Measurements from ENCODE around the gene ECSCR.

ECSCR gene

DNA sequence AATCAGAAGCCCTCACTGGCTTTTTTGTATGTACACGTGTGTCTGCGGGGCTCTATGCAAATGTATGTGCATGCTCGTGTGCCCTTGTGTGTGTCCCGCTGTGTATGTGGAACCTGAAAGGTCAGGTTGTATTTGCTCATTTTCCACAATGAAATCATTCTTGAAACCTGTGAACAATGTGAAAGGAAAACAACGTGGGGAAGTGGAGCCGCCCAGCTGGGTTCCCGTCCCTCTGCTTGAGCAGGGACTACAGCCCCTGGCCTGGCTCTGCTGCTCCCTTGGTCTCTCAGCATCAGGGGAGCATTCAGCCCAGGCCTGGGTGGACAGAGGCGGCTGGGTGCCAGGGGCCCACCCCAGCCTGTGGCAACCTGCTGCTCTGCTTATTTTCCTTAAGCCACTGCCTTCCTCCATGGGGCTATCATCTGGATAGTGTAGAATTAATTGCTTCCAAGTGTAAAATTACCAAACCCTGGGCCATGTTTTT, 3.0 kb downstream of the ECSCR start:
- no peaks in the 10 kb centered on the region for H3K27me3 ChIP-seq (ENCODE audit: control insufficient read depth in 2 of 2, insufficient read depth in 2 of 2, low read length in 2 of 2)
- H3K9ac ChIP-seq (ENCODE audit: low read depth in 1 of 2, low read length in 2 of 2), result no peak overlapping the region
- peak overlapping the region; percentile 49 to 53 for H3K27ac ChIP-seq (ENCODE audit: low read depth in 2 of 2, low read length in 2 of 2)
- H3K4me1 ChIP-seq (ENCODE audit: control insufficient read depth in 2 of 2, insufficient read depth in 2 of 2, low read length in 2 of 2), result peaks cover 10 to 13% of the 10 kb centered on the region in 2 donors
- H3K9me3 ChIP-seq (ENCODE audit: control insufficient read depth in 2 of 2, low read length in 2 of 2), result no peaks in the 10 kb centered on the region
- H3K36me3 ChIP-seq (ENCODE audit: control insufficient read depth in 2 of 2, insufficient read depth in 2 of 2, low read length in 2 of 2), result no peaks in the 10 kb centered on the region
- peak overlapping the region in 1 of 2 donors; percentile 7 for H3K4me3 ChIP-seq (ENCODE audit: low read length in 2 of 2)

DNA sequence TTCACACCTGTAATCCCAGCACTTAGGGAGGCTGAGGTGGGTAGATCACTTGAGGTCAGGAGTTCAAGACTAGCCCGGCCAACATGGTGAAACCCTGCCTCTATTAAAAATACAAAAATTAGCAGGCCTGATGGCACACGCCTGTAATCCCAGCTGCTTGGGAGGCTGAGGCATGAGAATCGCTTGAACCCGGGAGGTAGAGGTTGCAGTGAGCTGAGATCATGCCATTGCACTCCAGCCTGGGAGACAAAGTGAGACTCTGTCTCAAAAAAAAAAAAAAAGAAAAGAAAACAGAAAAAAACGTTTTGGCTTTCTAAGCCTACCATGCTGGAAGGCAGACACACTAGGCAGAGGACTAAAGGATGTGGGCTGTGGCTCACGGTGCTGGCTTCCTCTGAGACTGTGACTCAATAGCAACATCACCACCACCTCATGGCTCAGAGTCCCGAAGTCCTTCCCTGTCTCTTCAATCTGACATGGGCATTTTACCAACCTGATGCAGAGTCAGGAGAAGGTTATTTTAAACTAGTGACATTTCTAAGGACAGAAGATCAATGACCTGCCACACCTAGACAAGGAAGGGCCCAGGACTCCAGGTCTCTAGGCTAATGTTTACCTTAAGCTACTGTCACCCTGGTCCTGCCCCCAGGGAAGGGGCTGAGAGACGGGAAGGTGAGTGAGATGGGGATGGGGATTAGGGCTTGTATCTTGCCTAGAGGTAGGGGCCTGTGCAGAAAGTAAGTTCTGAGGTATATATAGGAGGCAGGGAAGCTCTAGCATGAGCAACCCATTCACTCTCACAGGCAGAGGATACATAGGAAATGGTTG, 3.7 kb downstream of the ECSCR start:
- H3K36me3 ChIP-seq (ENCODE audit: control insufficient read depth in 2 of 2, insufficient read depth in 2 of 2, low read length in 2 of 2), result no peaks in the 10 kb centered on the region
- H3K9me3 ChIP-seq (ENCODE audit: control insufficient read depth in 2 of 2, low read length in 2 of 2), result no peaks in the 10 kb centered on the region
- H3K27me3 ChIP-seq (ENCODE audit: control insufficient read depth in 2 of 2, insufficient read depth in 2 of 2, low read length in 2 of 2), result no peaks in the 10 kb centered on the region
- peak overlapping the region in 1 of 2 donors; percentile 5 for H3K4me3 ChIP-seq (ENCODE audit: low read length in 2 of 2)
- H3K4me1 ChIP-seq (ENCODE audit: control insufficient read depth in 2 of 2, insufficient read depth in 2 of 2, low read length in 2 of 2), result peaks cover 10 to 13% of the 10 kb centered on the region in 2 donors
- peak overlapping the region in 1 of 2 donors; percentile 11 for H3K9ac ChIP-seq (ENCODE audit: low read depth in 1 of 2, low read length in 2 of 2)
- peak overlapping the region; percentile 49 to 53 for H3K27ac ChIP-seq (ENCODE audit: low read depth in 2 of 2, low read length in 2 of 2)

- Histone ChIP-seq H3K4me1 (ENCODE audit: control insufficient read depth in 2 of 2, insufficient read depth in 2 of 2, low read length in 2 of 2) (peaks cover 10 to 13% of the 10 kb centered on the region in 2 donors), H3K9ac (ENCODE audit: low read depth in 1 of 2, low read length in 2 of 2) (no peak overlapping the region), H3K9me3 (ENCODE audit: control insufficient read depth in 2 of 2, low read length in 2 of 2) (no peaks in the 10 kb centered on the region), H3K27me3 (ENCODE audit: control insufficient read depth in 2 of 2, insufficient read depth in 2 of 2, low read length in 2 of 2) (no peaks in the 10 kb centered on the region), H3K36me3 (ENCODE audit: control insufficient read depth in 2 of 2, insufficient read depth in 2 of 2, low read length in 2 of 2) (no peaks in the 10 kb centered on the region), H3K27ac (ENCODE audit: low read depth in 2 of 2, low read length in 2 of 2) (no peak overlapping the region), H3K4me3 (ENCODE audit: low read length in 2 of 2) (no peak overlapping the region)
Observed at GRCh38 chr5:139457653-139458306, 4.8 kb downstream of the ECSCR start.

- H3K9me3 ChIP-seq (ENCODE audit: control insufficient read depth in 2 of 2, low read length in 2 of 2), result no peaks in the 10 kb centered on the region
- no peak overlapping the region for H3K27ac ChIP-seq (ENCODE audit: low read depth in 2 of 2, low read length in 2 of 2)
- peaks cover 10 to 13% of the 10 kb centered on the region in 2 donors for H3K4me1 ChIP-seq (ENCODE audit: control insufficient read depth in 2 of 2, insufficient read depth in 2 of 2, low read length in 2 of 2)
- H3K36me3 ChIP-seq (ENCODE audit: control insufficient read depth in 2 of 2, insufficient read depth in 2 of 2, low read length in 2 of 2), result no peaks in the 10 kb centered on the region
- H3K27me3 ChIP-seq (ENCODE audit: control insufficient read depth in 2 of 2, insufficient read depth in 2 of 2, low read length in 2 of 2), result no peaks in the 10 kb centered on the region
- no peak overlapping the region for H3K9ac ChIP-seq (ENCODE audit: low read depth in 1 of 2, low read length in 2 of 2)
- H3K4me3 ChIP-seq (ENCODE audit: low read length in 2 of 2), result no peak overlapping the region
Observed at GRCh38 chr5:139457241-139457640, 5.3 kb downstream of the ECSCR start.

GRCh38 chr5:139456776-139457175, 5.8 kb downstream of the ECSCR start:
- Histone ChIP-seq H3K4me3 (ENCODE audit: low read length in 2 of 2) (no peak overlapping the region), H3K27me3 (ENCODE audit: control insufficient read depth in 2 of 2, insufficient read depth in 2 of 2, low read length in 2 of 2) (no peaks in the 10 kb centered on the region), H3K4me1 (ENCODE audit: control insufficient read depth in 2 of 2, insufficient read depth in 2 of 2, low read length in 2 of 2) (peaks cover 10 to 13% of the 10 kb centered on the region in 2 donors), H3K36me3 (ENCODE audit: control insufficient read depth in 2 of 2, insufficient read depth in 2 of 2, low read length in 2 of 2) (no peaks in the 10 kb centered on the region), H3K9ac (ENCODE audit: low read depth in 1 of 2, low read length in 2 of 2) (no peak overlapping the region), H3K27ac (ENCODE audit: low read depth in 2 of 2, low read length in 2 of 2) (no peak overlapping the region), H3K9me3 (ENCODE audit: control insufficient read depth in 2 of 2, low read length in 2 of 2) (no peaks in the 10 kb centered on the region)

DNA sequence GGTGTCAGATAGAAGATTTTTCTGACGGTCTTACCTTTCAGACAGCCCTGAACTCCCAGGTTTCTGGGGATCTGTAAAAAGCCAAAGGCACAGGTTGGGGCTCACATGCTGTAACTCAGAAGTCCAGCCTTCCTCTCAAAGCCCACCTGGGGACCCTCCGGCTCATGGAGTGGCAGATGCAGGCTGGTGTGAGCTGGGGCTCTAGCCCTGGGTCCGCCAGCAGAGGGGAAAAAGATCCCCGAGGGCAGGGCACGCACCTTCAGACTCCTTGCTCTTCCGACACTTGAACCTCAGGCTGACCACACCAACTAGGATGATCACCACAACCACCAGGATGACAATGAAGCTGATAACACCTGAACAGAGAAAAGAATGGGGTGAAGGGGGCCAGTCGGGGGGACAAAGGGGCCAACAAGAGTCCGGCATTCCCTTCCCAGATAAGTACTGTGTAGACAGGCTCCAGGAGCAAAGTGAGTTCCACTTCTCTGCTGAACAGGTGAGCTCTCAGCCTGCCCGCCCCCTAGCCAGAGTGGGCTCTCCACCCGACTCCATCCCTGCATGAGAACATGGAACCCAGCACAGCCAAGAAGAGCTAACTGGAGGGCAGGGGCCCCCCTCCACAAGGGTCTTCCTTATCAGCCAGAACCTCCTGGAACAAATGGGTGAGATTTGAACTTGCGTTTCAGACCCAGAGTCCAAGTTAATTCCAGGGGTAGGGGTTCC, 7.8 kb downstream of the ECSCR start:
- no peaks in the 10 kb centered on the region for H3K27me3 ChIP-seq (ENCODE audit: control insufficient read depth in 2 of 2, insufficient read depth in 2 of 2, low read length in 2 of 2)
- H3K9me3 ChIP-seq (ENCODE audit: control insufficient read depth in 2 of 2, low read length in 2 of 2), result no peaks in the 10 kb centered on the region
- H3K4me1 ChIP-seq (ENCODE audit: control insufficient read depth in 2 of 2, insufficient read depth in 2 of 2, low read length in 2 of 2), result peaks cover 9 to 12% of the 10 kb centered on the region in 2 donors
- no peak overlapping the region for H3K9ac ChIP-seq (ENCODE audit: low read depth in 1 of 2, low read length in 2 of 2)
- H3K4me3 ChIP-seq (ENCODE audit: low read length in 2 of 2), result no peak overlapping the region
- no peak overlapping the region for H3K27ac ChIP-seq (ENCODE audit: low read depth in 2 of 2, low read length in 2 of 2)
- no peaks in the 10 kb centered on the region for H3K36me3 ChIP-seq (ENCODE audit: control insufficient read depth in 2 of 2, insufficient read depth in 2 of 2, low read length in 2 of 2)

- no peak overlapping the region for H3K4me3 ChIP-seq (ENCODE audit: low read length in 2 of 2)
- H3K27ac ChIP-seq (ENCODE audit: low read depth in 2 of 2, low read length in 2 of 2), result no peak overlapping the region
- no peaks in the 10 kb centered on the region for H3K9me3 ChIP-seq (ENCODE audit: control insufficient read depth in 2 of 2, low read length in 2 of 2)
- peaks cover 2 to 6% of the 10 kb centered on the region in 2 donors for H3K4me1 ChIP-seq (ENCODE audit: control insufficient read depth in 2 of 2, insufficient read depth in 2 of 2, low read length in 2 of 2)
- no peak overlapping the region for H3K9ac ChIP-seq (ENCODE audit: low read depth in 1 of 2, low read length in 2 of 2)
- no peaks in the 10 kb centered on the region for H3K27me3 ChIP-seq (ENCODE audit: control insufficient read depth in 2 of 2, insufficient read depth in 2 of 2, low read length in 2 of 2)
- H3K36me3 ChIP-seq (ENCODE audit: control insufficient read depth in 2 of 2, insufficient read depth in 2 of 2, low read length in 2 of 2), result no peaks in the 10 kb centered on the region
Observed at GRCh38 chr5:139453683-139454567, 8.6 kb downstream of the ECSCR start.

- Histone ChIP-seq H3K36me3 (ENCODE audit: control insufficient read depth in 2 of 2, insufficient read depth in 2 of 2, low read length in 2 of 2) (no peaks in the 10 kb centered on the region), H3K4me1 (ENCODE audit: control insufficient read depth in 2 of 2, insufficient read depth in 2 of 2, low read length in 2 of 2) (no peaks in the 10 kb centered on the region), H3K27me3 (ENCODE audit: control insufficient read depth in 2 of 2, insufficient read depth in 2 of 2, low read length in 2 of 2) (no peaks in the 10 kb centered on the region), H3K9ac (ENCODE audit: low read depth in 1 of 2, low read length in 2 of 2) (no peak overlapping the region), H3K4me3 (ENCODE audit: low read length in 2 of 2) (no peak overlapping the region), H3K9me3 (ENCODE audit: control insufficient read depth in 2 of 2, low read length in 2 of 2) (no peaks in the 10 kb centered on the region), H3K27ac (ENCODE audit: low read depth in 2 of 2, low read length in 2 of 2) (no peak overlapping the region)
Observed at GRCh38 chr5:139451878-139452660, 10.5 kb downstream of the ECSCR start.

DNA sequence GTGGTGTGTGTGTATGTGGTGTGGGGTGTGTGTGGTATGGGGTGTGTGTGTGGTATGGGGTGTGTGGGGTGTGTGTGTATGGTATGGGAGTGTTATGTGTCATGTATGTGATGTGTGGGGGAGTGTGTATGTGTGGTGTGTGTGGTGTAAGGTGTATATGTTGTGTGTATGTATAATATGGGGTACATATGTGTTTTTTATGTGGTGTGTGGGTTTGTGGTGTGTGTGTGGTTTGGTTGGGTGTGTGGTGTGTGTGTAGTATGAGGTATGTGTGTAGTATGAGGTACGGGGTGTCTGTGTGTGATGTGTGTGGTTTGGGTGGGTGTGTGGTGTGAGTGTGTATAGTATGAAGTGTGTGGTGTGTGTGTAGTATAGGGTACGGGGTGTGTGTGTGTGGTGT, 11.4 kb downstream of the ECSCR start:
- H3K4me3 ChIP-seq (ENCODE audit: low read length in 2 of 2), result no peak overlapping the region
- no peak overlapping the region for H3K9ac ChIP-seq (ENCODE audit: low read depth in 1 of 2, low read length in 2 of 2)

More for the DNA sequence above, 11.4 kb downstream of the ECSCR start:
- Histone ChIP-seq H3K9me3 (ENCODE audit: control insufficient read depth in 2 of 2, low read length in 2 of 2) (no peaks in the 10 kb centered on the region), H3K4me1 (ENCODE audit: control insufficient read depth in 2 of 2, insufficient read depth in 2 of 2, low read length in 2 of 2) (no peaks in the 10 kb centered on the region), H3K27ac (ENCODE audit: low read depth in 2 of 2, low read length in 2 of 2) (no peak overlapping the region), H3K27me3 (ENCODE audit: control insufficient read depth in 2 of 2, insufficient read depth in 2 of 2, low read length in 2 of 2) (no peaks in the 10 kb centered on the region), H3K36me3 (ENCODE audit: control insufficient read depth in 2 of 2, insufficient read depth in 2 of 2, low read length in 2 of 2) (no peaks in the 10 kb centered on the region)
